Cardiac fibroblast (primary cell): Measurements from ENCODE around the gene C6orf15.

Experiments used
- DNase-seq, 2 donors: peaks; one replicate each; pipeline versions ENCODE4 v3.0.0 to v3.0.0-alpha.2; 2010; ENCODE audit warnings: low read depth in 2 of 2
- H3K4me3 ChIP-seq, 2 donors: replicated peaks in 1 of 2; 1 replicate in 1 of 2; 2 replicates in 1 of 2; pipeline ENCODE4 v1.5.1; 2011; ENCODE audit warnings: low read depth in 2 of 2, low read length in 2 of 2, mild to moderate bottlenecking in 2 of 2, moderate library complexity in 1 of 2
- CTCF ChIP-seq: IDR thresholded peaks from one replicate; pipeline ENCODE4 v1.5.1; 2011; ENCODE audit warnings: low read depth, mild to moderate bottlenecking, low read length, inconsistent platforms

The C6orf15 gene

DNA sequence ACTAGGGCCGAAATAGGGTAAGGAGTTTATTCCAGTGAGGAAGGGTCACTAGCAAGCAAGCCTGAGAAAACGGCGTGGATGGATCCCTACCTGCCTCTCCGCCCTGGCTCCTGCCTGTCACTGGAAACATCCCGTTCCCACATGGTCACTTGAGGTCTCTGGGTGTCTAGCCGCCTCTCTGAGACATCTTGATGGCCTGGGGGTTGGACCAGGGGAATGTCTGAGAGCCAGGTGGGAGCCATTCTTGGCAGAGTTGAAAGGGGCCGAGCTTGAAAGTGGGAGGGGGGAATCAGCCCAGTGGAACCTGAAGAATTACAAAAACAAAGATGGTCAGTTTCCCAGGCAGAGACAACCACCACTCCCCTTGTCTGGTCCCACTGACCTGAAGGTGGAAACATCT lies 44.3 kb upstream of the C6orf15 start:
- DNase-seq = no peak
- TF ChIP-seq CTCF = no peak
- H3K4me3 ChIP-seq = no peak overlapping the region

GRCh38 chr6:31154436-31154835 lies 42.1 kb upstream of the C6orf15 start:
- no peak for DNase-seq
- no peak for TF ChIP-seq CTCF

GRCh38 chr6:31152781-31153180 lies 40.4 kb upstream of the C6orf15 start:
- no peak for TF ChIP-seq CTCF
- DNase-seq = no peak
- H3K4me3 ChIP-seq = no peak overlapping the region

More at GRCh38 chr6:31154436-31154835, 42.1 kb upstream of the C6orf15 start:
- no peak overlapping the region for H3K4me3 ChIP-seq

DNA sequence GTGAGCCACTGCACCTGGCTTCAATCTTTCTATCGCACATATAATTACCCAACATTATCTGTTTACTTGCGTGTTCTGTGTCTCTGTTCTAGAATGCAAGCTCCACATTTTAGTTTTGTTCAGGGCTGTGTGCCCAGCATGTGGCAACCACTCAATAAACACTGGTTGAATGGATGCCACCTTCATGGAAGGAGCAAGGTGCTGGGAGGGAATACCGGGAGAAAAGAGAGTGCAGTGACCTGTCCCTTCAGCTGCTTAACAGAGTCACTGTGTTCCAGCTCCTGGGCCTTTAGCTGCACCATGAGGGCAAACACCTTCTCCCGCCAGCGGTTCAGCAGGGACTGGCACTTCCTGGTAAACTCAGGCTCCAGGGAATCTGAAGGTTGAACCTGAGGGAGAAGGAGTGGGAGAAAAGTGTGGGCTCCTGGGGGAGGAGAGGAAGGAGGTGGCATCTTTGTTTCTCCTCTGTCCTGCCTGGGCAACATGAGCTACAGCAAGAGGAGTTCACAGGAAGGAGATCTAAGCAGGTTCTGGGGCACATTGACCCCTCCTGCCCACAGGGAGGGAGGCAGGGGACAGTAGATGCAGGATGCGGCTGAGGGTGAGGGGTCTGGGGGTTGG lies 37.6 kb upstream of the C6orf15 start:
- no peak for TF ChIP-seq CTCF
- no peak overlapping the region for H3K4me3 ChIP-seq
- no peak for DNase-seq

DNA sequence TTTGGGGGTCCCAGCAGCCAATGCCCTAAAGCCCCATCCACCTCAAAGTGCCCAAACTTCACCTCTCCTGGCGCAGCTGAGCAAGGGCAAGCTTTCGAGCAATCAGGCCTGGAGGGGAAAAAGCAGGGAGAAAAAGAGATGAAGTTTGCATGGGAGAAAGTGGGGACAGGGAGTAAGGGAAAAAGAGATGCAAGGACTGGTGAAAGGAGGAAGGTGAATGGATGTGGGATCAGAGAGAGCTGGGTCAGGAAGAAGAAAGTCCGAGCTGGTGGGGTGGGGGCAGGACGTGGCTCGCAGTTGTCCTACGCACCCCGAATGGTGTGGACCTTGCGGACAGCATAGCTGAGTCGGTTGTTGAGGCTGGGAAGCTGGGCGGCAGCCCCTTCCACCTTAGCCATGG lies 33.0 kb upstream of the C6orf15 start:
- no peak for TF ChIP-seq CTCF
- no peak overlapping the region for H3K4me3 ChIP-seq
- DNase-seq = no peak

DNA sequence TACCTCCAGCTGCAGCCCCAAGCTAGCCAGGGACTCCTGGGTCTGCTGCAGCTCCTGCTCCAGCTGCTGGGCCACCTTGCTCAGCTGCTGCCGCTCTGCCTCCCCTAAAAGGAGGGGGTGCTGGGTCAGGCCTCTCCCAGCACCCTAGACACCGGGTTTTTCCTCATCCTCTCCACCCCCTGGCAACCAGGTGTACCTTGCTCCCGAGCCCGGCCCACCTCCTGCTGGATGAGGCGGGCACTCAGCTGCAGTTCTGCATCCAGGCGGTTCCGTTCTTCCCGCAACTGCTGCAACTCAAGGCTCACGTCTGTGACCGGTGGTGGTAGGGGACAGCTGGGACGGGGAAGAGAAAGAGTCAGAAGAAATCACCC lies 32.6 kb upstream of the C6orf15 start:
- no peak for DNase-seq
- no peak overlapping the region for H3K4me3 ChIP-seq
- no peak for TF ChIP-seq CTCF
